ENCODE measurements around the gene TNS3.

TNS3 gene

GRCh38 chr7:47424523-47424922, 157.4 kb downstream of the TNS3 start:
- DNase-seq (ENCODE audit: low read depth) = no peak

DNA sequence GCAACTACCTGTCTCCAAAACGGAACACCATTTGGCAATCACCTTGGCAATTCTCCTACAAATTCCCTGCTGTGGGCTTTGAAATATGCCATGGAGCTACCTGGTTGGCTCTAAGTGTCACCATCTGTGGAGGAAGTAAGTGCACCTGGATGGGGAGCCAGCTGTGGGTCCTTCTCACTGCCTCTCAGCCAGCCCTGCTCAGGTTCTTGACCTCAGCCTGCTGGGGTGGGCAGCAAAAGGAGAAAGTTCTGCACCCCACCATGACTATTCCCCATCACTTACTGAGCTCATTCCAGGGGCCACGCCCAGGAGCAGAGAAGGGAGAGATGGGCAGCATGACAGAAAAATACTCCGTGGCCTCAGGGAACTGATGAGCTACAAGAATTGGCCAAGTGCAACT, 158.7 kb downstream of the TNS3 start:
- DNase-seq (ENCODE audit: low read depth) = no peak

DNA sequence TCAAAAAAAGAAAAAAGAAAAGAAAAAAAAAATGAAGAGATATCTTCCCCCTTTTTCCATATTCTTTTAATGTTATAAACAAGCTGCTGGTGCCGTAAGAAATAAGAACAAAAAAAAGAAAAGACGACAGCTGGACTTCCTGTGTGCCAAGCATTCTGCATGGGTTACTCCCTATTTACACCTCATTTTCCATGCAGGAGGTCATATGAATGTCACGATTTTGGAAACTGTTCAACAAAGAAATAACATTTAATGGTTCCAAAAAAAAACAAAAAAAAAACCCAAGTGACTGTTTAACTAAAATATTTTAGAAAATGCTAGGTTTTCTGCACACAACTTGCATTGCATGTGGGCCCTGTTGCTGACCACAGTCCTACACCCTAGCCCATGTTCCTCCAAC, 159.3 kb downstream of the TNS3 start:
- DNase-seq (ENCODE audit: low read depth) = no peak

DNA sequence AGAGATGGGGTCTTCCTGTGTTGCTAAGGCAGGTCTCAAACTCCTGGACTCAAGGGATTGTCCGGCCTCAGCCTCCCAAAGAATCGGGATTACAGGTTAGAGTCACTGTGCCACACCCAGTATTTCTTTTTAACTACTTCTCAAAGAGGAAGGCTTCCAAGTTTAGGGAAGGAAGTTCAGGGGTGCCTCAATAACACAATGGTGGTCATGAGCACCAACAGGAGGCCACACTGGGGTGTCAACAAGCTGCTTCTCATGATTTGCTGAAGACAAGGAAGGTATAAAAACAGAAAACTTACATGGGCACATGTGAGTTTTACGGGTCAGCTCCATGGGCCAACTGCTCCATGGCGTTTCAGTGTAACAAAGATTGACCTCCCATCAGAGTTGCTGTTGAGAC, 160.5 kb downstream of the TNS3 start:
- DNase-seq (ENCODE audit: low read depth) = no peak

- DNase-seq (ENCODE audit: low read depth) = no peak
These were observed 161.7 kb downstream of the TNS3 start for GRCh38 chr7:47420122-47420780.

DNA sequence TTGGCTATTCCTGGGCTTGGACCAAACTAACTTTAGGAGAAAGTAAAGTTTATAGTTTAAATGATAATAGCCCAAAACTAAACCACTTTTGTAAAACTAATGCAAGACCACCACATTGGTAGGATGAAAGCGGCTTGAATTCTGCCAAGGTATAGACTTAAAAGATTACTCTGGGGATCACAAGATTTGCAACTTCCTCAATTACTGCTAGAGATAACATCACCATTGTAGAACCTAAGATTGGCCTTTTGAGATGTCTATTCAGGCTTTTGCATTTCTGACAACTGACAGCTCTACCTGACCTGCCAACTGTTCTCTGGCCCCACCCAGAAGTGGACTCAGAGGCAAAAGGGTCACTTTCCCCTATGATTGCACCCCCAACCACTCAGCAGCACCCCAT, 162.4 kb downstream of the TNS3 start:
- no peak for DNase-seq (ENCODE audit: low read depth)

DNA sequence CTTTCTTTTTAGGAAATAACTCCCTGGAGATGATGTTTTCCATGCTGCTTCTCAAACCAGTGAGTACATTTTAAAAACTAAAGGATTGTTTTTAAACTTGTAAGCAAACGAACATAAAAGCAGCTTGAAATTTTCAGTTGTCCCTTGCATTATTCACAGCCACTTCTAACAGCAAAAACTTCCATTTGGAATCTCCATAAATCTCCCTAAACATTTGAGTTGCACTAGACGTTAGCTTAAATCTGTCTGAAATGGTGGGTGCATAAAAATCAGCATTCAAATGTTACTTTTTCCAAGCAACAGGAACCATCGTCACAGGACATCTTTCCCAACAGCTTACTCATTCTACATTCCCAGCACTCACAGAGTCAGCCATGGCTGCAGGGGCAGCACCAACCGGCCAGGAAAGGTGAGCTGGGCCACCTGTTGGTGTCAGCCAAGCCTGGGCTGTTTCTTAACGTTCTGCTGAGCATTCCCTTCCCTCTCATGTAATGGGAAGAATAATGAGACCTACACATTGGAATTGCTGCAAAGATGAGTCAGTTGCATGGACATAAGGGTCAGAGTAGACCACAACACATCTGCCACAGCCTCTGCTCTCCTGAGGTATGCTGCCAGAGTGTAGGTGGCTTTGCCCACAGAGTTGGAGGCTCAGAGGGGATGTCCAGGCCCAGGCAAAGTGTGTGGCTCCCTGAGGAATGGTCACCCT, 163.2 kb downstream of the TNS3 start:
- DNase-seq (ENCODE audit: low read depth) = no peak

- DNase-seq (ENCODE audit: low read depth) = no peak
These were observed 165.1 kb downstream of the TNS3 start for GRCh38 chr7:47416492-47417480.

DNA sequence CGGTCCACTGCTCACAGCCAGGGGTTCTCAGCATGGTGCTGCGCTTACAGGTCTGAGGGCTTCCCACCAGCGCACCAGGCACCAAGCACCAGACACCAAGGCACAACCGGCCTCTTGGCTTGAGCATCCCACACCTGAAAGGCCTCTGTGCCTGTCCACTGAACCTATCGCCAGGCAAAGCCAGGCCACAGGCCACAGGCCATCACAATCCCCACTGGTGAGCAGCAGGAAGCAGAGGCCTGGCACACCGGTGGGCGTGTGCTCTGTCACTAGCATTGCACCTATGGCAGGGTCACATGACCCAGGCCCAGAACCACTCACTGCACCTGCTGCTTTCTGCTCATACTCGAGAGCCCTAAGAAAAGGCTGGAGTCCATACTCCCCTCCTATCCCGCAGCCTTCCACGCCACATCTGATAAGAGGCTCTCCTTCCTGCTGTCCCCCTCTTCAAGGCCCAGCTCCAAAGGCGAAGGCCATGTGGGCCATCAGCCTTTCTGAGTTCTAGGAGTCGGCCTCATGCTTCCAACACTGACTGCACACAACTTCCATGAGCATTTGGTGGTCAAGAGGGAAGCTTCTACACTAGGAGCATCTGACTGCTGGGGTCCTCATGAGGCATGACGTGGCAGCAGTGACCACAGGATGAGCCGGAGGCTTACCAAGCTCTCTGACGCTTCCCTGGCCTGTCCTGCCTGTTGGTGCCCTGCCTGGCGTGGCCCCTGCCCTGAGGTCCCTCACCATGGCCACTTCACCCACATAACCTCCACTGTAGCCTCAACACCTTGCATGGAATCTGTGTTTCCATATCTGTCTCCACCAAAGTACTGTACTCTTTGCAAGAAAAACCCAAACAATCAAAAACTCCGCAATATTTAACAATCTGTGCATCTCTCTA, 166.3 kb downstream of the TNS3 start:
- no peak for DNase-seq (ENCODE audit: low read depth)

DNA sequence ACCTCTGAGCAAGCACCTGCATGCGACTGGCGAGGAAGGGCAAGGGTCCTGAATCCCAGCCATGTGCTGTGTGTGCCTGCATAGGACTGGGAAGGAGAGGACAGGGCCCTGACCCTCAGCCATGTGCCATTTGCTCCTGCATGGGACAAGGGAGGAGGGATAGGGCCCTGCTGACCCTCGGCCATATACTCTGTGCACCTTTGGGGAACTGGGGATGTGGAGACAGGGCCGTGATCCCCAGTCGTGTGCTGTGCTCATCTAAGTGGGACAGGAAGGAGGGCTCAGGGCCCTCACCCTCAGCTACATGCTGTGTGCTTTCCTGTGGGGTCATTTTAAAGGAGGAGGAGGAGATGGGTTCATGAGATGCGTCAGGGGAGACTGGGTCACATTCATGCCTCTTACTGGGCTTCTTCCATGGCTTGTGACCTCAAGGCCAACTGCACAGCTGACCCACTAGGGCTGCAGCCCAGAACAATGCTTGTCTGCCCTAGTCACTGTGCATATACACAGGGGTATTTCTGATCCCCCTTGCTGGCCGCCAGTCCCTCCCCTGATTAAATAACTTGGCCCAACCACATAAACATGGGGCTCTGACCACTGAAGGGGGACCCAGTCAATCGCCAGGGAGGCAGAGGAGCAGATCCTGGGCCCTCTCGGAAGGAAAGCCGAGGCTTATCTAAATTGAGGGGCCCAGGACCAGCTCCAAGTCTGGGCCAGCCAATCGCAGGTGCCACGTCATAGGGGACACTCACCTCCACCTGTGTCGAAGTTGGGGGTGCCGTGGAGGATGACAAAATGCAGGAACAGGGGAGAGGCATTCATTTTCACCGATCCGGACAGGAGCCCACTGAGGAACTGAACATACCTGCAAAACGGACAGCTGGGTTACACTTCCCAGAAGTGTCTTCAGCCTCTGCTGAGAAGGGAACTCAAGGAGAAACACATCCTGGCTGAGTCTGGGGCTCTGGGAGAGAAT, 167.3 kb downstream of the TNS3 start:
- no peak for DNase-seq (ENCODE audit: low read depth)

GRCh38 chr7:47413526-47414341, 168.2 kb downstream of the TNS3 start:
- DNase-seq (ENCODE audit: low read depth) = no peak

DNA sequence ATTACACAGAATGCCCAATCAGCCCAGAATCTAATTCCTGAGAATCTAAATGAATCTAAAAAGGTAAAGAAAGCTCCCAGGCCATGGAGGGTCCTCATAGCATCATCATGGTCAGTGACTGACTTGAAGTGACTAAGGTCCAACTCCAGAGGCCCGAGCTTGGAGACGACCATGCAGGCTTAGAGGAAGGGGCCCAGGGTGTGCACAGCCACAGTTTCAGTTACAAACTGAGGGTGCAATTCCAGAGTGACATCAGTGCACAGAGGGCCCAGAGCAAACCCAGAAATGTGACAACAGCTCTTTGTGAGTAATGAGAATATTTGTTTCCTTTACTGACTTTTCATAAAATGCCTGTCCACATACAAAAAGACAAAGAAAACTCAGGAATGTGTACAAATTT, 170.0 kb downstream of the TNS3 start:
- no peak for DNase-seq (ENCODE audit: low read depth)

DNA sequence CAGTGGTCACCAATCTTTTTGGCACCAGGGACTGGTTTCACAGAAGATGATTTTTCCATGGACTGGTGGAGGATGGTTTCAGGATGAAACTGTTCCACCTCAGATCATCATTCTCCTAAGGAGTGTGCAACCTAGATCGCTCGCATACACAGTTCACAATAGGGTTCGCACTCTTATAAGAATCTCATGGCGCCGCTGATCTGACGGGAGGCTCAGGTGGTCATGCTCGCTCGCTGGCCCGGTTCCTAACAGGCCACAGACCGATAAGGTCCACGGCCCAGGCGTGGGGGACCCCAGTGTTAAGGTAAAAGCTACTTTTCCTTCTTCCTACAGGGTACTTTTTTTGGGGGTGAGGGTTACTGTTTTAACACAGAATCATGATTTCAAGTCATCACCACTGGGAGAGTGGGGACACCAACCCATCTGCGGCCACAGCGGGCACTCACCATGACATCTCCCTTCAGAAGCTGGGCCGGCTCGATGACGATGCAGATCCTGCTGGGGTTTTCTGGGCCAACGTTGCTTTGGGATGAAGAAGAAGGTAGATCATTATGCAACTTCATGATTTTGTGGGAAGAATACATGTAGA, 170.5 kb downstream of the TNS3 start:
- no peak for DNase-seq (ENCODE audit: low read depth)

DNA sequence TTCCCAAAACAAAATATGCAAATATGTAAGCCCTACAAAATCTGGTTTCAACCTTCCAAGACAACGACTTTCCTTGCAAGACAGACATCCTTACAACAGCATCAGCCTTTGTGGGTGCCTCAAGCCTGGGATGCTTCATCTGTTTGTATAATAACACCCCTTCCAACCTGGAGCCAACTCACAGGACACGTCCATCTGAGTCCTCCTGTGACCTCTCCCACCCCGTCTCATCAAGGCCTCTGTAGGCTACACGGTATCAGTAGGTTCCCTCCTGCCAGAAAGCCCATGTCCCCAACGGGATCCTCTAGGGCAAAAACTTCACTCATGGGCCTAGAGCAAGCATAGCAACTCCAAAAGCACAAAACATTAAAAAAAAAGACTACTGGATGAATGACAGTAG, 173.2 kb downstream of the TNS3 start:
- DNase-seq (ENCODE audit: low read depth) = no peak

DNA sequence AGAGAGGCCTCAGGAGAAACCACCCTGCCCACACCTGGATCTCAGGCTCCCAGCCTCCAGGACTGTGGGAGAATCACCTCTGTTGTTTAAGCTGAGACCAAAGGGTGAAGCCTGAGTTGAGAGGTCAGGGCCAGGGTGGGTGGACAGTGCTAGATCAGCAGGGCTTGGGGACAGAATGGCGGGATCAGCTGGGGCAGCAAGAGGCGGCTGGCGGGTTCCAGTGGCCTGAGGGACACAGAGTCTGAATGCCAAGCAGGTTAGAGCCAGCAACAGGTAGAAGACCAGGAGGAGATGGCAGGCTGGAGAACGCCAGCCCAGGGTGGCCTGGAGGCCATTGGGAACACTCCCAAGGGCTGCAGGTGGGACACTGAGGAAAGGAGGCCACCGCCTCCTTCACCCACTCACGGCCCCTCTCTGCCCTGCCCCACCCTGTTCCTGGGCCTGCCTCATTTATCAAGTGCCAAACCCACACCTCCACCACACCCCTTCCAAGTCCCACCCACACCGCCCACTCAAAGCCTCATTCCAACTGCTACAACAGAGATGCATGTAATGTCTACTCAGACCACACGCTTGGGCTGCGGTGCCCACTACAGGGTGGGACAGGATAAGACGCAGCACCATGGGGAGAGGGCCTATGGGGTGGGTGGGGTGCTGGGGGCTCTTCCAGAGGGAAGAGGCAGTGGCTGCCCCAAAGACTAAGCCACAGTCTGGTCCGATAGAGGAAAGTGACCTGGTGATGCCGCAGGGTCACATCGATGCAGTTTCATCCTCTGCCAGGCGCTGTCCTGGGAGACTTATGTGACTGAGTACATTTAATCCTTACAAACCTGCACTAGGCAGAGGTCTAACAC, 173.9 kb downstream of the TNS3 start:
- no peak for DNase-seq (ENCODE audit: low read depth)

DNA sequence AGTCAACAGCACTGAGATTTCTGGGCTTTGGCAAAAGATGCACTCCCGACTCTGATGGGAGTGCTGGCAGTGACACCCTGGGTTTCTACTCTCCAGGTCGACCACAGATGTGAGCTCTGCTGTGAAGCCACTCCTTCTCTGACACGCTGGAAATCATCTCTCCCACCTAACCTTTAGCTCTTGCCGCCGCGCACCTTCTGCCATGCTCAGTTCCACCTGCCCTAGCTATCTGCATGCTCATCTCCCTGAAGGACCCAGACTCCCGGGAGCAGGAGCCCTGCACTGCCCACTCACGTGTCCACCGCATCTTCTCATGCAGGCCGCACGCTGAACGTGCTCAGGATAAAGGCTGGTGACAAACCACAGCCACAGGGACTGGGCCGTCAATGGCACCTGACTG, 174.8 kb downstream of the TNS3 start:
- no peak for DNase-seq (ENCODE audit: low read depth)

GRCh38 chr7:47406801-47407129, 175.1 kb downstream of the TNS3 start:
- DNase-seq (ENCODE audit: low read depth) = no peak

Data from GM04503 (cell line).